Measurements from ENCODE around the gene AOPEP.

GRCh38 chr9:94843134-94843533 is 116.6 kb downstream of the AOPEP start:
- TF ChIP-seq, protein P1, sequence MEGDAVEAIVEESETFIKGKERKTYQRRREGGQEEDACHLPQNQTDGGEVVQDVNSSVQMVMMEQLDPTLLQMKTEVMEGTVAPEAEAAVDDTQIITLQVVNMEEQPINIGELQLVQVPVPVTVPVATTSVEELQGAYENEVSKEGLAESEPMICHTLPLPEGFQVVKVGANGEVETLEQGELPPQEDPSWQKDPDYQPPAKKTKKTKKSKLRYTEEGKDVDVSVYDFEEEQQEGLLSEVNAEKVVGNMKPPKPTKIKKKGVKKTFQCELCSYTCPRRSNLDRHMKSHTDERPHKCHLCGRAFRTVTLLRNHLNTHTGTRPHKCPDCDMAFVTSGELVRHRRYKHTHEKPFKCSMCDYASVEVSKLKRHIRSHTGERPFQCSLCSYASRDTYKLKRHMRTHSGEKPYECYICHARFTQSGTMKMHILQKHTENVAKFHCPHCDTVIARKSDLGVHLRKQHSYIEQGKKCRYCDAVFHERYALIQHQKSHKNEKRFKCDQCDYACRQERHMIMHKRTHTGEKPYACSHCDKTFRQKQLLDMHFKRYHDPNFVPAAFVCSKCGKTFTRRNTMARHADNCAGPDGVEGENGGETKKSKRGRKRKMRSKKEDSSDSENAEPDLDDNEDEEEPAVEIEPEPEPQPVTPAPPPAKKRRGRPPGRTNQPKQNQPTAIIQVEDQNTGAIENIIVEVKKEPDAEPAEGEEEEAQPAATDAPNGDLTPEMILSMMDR (IDR thresholded peaks at IDR 0.05; ENCODE audit: low read depth, low read length) = no peak
- no peak for TF ChIP-seq EZH2phosphoT487 (IDR thresholded peaks at IDR 0.05; ENCODE audit: low read depth)

Measured in OCI-LY3 (cell line).